ENCODE data around the gene TBC1D22A. TPM values are rescaled to one million over a fixed set of nuclear protein-coding genes. Genes with fewer than 3 reads are reported as not detected.

Gene TBC1D22A
- total and polyA plus RNA-seq, 8 donors, result 13.3 to 53.1 (median 21.5) TPM

DNA sequence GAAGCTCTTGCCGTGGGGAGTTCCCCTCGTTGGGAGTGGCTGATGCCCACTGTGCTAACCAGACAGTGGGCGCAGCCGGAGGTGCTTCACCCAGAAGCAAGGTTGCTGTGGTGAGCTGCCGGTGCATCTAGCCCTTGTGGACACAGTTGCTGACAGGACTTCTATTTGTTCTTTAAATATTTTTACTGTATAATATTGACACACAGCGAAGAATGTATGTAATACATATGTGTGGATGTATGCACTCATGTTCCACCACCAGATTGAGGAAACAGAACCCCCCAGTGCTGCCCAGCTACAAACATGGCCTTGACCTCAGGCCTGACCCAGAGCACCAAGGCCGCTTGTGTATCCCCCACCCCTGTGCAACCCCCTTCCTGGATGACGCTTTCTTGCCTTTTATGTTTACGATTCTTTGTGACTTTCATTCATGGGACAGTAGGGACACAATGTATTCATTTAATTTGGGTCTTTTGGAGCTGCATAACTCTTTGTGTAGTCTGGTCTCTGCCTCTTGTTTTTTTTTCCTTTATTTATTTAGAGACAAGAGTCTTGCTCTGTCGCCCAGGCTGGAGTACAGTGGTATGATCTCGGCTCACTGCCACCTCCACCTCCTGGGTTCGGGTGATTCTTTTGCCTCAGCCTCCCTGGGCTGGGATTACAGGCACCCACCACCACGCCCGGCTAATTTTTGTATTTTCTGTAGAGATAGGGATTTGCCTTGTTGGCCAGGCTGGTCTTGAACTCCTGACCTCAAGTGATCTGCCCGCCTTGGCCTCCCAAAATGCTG is 132.6 kb downstream of the TBC1D22A start:
- 90 to 92% (median 91%) methylated on average over 15 of the region's 15 CpGs for WGBS, 5 donors
- TF ChIP-seq EP300 (IDR thresholded peaks at IDR 0.05), result no peak
- TF ChIP-seq POLR2A (IDR thresholded peaks at IDR 0.05), result no peak
- no peak for TF ChIP-seq POLR2AphosphoS5 (IDR thresholded peaks at IDR 0.05)
- TF ChIP-seq, protein P1, sequence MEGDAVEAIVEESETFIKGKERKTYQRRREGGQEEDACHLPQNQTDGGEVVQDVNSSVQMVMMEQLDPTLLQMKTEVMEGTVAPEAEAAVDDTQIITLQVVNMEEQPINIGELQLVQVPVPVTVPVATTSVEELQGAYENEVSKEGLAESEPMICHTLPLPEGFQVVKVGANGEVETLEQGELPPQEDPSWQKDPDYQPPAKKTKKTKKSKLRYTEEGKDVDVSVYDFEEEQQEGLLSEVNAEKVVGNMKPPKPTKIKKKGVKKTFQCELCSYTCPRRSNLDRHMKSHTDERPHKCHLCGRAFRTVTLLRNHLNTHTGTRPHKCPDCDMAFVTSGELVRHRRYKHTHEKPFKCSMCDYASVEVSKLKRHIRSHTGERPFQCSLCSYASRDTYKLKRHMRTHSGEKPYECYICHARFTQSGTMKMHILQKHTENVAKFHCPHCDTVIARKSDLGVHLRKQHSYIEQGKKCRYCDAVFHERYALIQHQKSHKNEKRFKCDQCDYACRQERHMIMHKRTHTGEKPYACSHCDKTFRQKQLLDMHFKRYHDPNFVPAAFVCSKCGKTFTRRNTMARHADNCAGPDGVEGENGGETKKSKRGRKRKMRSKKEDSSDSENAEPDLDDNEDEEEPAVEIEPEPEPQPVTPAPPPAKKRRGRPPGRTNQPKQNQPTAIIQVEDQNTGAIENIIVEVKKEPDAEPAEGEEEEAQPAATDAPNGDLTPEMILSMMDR (IDR thresholded peaks at IDR 0.05), result no peak
- DNase-seq, result peak in 1 of 2 donors; percentile 20
- Histone ChIP-seq H3K27ac (peak overlapping the region in 2 of 5 donors; percentile 14 to 30), H3K4me3 (no peak overlapping the region), H3K36me3 (peaks cover 0 to 60% (median 55%) of the 10 kb centered on the region in 4 donors), H3K9me3 (no peaks in the 10 kb centered on the region), H3K4me1 (peaks cover 0 to 18% (median 12%) of the 10 kb centered on the region in 4 donors), H3K27me3 (no peaks in the 10 kb centered on the region)
- intact Hi-C loops (cut with DNase I; ENCODE audit: low total_unique reads), result no loop called here

DNA sequence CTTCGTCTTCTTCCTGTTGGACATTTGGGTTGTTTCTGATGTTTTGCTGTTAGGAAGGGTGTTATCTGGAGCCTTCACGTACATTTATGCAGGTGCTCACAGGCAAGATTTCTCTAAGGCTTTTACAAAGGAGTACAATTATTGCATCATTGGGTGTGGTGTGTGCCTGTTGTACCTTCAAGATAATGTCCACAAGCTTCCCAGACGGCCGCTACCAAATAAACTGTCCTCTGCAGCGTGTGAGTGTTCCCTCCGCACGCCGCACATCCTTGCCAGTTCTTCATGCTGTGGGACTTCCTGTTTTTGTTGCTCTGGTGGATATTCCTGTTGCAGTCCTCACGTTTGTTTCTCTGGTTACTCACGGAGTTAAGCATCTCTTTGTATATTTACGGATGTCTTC is 133.3 kb downstream of the TBC1D22A start:
- peak in 1 of 2 donors; percentile 24 for DNase-seq
- WGBS, 5 donors, result 65 to 79% (median 69%) methylated on average over 11 of the region's 11 CpGs
- Histone ChIP-seq H3K4me3 (no peak overlapping the region), H3K4me1 (peaks cover 5 to 25% (median 14%) of the 10 kb centered on the region in 4 donors), H3K36me3 (peaks cover 0 to 58% (median 55%) of the 10 kb centered on the region in 4 donors), H3K27ac (no peak overlapping the region), H3K9me3 (no peaks in the 10 kb centered on the region), H3K27me3 (no peaks in the 10 kb centered on the region)
- intact Hi-C loops (cut with DNase I; ENCODE audit: low total_unique reads), result no loop called here
- peak in 1 of 3 donors; percentile 5 for TF ChIP-seq POLR2AphosphoS5 (IDR thresholded peaks at IDR 0.05)
- TF ChIP-seq, protein P1 (IDR thresholded peaks at IDR 0.05), result no peak

DNA sequence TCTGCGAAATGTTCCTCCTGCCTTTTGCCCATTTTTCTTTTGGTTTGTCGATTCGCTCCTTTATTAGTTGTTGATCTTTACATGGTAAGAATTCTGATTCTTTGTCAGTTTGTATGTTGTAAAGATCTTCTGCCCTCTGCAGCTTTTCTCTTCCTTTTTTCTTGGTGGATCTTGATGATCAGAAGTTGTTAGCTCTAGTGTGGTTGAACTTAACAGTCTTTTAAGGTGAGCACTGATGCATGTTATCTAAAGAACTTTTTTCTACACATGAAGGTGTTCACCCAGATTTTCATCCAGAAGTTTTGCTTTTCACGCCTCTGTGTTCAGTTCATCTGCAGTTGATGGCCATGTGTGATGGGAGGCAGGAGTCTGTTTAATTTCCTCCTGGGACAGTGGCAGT is 133.7 kb downstream of the TBC1D22A start:
- Histone ChIP-seq H3K4me1 (peaks cover 6 to 28% (median 16%) of the 10 kb centered on the region in 4 donors), H3K36me3 (peaks cover 0 to 54% (median 53%) of the 10 kb centered on the region in 4 donors), H3K4me3 (no peak overlapping the region), H3K9me3 (no peaks in the 10 kb centered on the region), H3K27ac (no peak overlapping the region), H3K27me3 (no peaks in the 10 kb centered on the region)
- WGBS, 5 donors, result 87 to 92% (median 91%) methylated on average over 4 of the region's 4 CpGs
- TF ChIP-seq POLR2AphosphoS5 (IDR thresholded peaks at IDR 0.05) (no peak), POLR2A (IDR thresholded peaks at IDR 0.05) (no peak), EP300 (IDR thresholded peaks at IDR 0.05) (no peak)
- TF ChIP-seq, protein P1 (IDR thresholded peaks at IDR 0.05), result no peak
- no peak for DNase-seq
- intact Hi-C loops (cut with DNase I; ENCODE audit: low total_unique reads), result no loop called here

DNA sequence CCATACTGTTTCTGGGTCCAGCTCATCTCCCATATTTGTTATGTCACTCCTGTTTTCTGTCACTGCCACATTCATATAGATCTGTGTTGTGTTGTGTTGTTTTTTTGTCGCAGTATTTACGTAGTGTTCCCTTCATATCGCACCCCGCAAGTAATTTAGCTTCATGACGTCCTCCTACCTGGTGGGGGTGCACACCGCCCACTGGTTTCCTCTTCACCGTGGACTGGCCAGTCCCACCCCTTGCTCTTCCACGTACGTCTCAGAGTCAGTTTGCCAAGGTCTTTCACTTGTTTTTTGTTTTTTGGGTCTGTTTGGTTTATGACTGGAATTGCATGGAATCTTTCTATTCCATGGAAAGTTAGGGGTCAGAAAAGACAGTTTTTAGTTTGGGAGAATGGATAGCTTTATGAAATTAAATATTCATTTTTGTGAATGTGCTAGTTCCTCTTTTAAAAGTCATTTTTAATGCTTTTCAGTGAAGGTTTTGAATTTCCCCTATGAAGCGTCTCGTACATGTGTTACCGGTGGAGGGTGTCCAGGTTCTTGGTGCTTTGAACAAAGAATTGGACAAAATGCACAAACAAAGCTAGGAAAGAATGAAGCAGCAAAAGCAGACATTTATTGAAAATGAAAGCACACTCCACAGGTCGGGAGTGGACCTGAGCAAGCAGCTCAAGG is 134.3 kb downstream of the TBC1D22A start:
- H3K9me3 ChIP-seq, result no peaks in the 10 kb centered on the region
- no peak overlapping the region for H3K27ac ChIP-seq
- no peak overlapping the region for H3K4me3 ChIP-seq
- DNase-seq, result no peak
- TF ChIP-seq POLR2AphosphoS5 (IDR thresholded peaks at IDR 0.05) (no peak), EP300 (IDR thresholded peaks at IDR 0.05) (no peak), POLR2A (IDR thresholded peaks at IDR 0.05) (no peak)
- TF ChIP-seq, protein P1 (IDR thresholded peaks at IDR 0.05), result no peak
- H3K4me1 ChIP-seq, result peaks cover 6 to 28% (median 16%) of the 10 kb centered on the region in 4 donors
- H3K27me3 ChIP-seq, result no peaks in the 10 kb centered on the region
- H3K36me3 ChIP-seq, result peaks cover 0 to 50% (median 48%) of the 10 kb centered on the region in 4 donors
- intact Hi-C loops (cut with DNase I; ENCODE audit: low total_unique reads), result no loop called here
- WGBS, 5 donors, result 85 to 91% (median 88%) methylated on average over 12 to 13 of the region's 13 CpGs
